ENCODE results near the gene HDAC4.

Gene HDAC4

GRCh38 chr2:239397931-239398471 lies 2.8 kb downstream of the HDAC4 start:
- DNase-seq (ENCODE audit: low read depth in 2 of 2): no peak

GRCh38 chr2:239396881-239397681 lies 3.7 kb downstream of the HDAC4 start:
- DNase-seq (ENCODE audit: low read depth in 2 of 2): peak in 1 of 2 donors; percentile 12

- DNase-seq (ENCODE audit: low read depth in 2 of 2): no peak
Observed at GRCh38 chr2:239395524-239395923, 5.3 kb downstream of the HDAC4 start.

- no peak for DNase-seq (ENCODE audit: low read depth in 2 of 2)
Observed at GRCh38 chr2:239394978-239395377, 5.8 kb downstream of the HDAC4 start.

- no peak for DNase-seq (ENCODE audit: low read depth in 2 of 2)
Observed at GRCh38 chr2:239394346-239394945, 6.4 kb downstream of the HDAC4 start.

DNA sequence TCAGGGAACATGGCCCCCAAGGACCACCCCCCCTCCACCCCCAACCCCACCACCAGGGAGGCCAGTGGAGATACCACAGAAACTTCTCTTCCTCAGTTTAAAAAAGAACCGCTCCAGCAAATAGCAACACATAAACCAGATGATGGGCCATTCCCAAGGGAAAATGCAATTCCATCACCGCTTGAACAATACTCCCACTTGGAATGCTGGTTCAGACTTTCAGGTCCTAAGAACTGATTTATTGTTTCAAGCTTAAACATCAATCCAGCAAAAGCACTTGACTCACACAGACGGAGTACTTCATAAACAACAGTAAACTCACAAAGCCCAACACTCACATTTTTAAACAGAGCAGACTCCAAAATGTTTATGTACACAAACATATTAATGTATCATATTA lies 6.9 kb downstream of the HDAC4 start:
- DNase-seq (ENCODE audit: low read depth in 2 of 2): no peak

GRCh38 chr2:239393388-239393940 lies 7.4 kb downstream of the HDAC4 start:
- DNase-seq (ENCODE audit: low read depth in 2 of 2): no peak

DNA sequence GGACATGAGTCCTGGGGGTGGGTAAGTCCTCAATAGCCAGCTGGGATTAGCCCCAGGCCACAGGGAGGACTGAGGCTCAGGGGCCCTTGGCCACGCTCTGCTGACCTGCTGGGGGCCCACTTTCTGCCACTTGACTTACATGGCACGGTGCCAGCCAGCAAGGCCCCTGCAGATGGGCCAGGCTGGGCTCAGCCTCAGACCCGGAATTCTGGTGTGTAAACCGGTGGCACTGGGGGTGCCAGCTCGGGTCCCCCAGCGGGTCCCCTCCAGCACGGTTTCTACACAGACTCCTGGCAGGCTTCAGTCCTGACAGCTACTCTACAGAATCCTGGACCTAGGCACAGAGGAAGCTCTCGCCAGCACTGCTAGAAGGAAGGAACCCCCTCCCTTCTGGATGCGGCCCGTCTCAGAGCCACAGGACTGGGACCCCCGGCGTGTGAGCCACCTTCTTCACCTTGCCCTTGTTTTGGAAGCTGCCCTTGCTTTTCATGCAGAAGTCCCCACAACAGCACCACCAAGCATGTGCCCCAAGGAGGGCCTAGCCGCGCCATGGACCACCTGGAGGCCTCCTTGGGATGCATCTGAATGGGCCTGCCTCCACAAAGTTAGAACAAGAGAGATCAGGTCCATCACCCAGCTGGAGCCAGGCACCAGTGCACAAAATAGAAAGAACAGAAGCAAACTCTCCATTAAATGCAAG lies 8.0 kb downstream of the HDAC4 start:
- no peak for DNase-seq (ENCODE audit: low read depth in 2 of 2)

GRCh38 chr2:239392072-239392357 lies 8.8 kb downstream of the HDAC4 start:
- no peak for DNase-seq (ENCODE audit: low read depth in 2 of 2)

DNA sequence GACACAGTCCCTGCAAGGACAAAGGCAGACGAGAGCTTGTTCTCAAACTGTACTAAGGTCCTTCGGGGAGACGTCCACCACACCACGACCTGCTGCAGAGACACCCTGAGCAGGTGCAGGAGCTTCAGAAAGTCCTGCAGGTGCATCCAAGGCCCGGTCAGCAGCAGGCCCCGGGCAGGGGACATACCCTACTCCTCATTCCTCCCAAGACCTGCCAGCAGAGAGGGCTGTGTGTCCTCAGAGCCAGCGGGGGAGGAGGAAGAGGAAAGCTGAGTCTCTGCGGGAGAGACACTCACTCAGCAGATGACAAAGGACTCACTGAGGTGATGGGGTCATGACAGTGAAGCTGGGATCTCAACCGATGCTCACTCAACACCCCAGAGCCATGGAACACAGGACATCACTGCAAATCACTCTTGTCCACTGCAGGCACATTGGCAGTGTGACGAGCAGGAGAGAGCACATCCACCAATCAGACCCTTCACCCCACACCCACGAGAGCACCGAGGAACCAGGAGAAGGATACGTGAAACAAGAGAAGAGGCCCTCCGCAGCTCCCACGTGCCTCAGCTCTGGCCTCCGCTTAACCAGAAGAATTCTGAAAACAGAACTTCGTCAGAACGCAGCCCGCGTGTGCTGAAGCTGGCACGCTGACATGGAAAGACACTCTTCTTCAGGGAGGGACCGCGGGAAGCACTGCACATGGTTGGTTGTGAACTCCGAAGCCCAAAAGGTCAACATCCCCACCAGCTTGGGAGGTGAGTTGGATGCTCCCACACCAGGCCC lies 9.3 kb downstream of the HDAC4 start:
- no peak for DNase-seq (ENCODE audit: low read depth in 2 of 2)

- DNase-seq (ENCODE audit: low read depth in 2 of 2): no peak
Observed at GRCh38 chr2:239390546-239391285, 10.1 kb downstream of the HDAC4 start.

DNA sequence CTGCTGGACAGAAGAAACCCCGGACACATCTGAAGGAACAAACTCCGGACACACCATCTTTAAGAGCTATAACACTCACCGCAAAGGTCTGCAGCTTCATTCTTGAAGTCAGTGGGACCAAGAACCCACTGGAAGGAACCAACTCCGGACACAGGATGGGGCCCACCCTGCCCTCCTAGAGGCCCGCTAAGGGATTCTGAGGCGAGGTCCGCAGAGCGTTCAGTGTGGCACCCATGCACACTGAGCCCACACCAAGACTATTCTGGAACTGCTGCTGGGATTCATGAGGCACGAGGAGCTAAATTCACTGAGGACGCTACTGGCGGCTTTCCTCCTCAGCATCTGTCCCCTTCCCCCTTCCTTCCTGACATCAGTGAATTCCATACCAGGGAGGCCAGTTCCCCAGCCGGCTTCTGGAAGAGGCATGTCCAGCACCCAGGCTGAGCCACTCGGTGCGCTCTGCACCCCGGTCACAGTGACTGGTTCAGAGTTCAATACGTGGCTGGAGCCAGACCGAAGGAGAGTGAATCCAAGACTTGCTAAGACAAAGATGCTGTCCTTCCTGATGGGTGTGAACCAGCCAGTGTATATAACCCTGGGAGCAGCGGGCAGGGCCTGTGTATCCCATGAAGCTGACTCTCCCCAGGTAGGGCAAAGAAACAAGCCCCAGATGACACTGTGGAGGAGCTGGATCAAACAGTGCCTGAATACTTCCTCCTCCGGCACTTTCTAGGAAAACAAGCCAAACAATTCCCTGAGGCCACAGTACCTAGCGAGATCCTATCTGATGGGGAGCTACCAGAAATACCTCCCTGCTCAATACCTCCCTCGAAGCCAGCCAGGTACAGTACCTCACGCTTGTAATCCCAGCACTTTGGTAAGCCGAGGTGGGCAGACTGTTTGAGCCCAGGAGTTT lies 11.1 kb downstream of the HDAC4 start:
- DNase-seq (ENCODE audit: low read depth in 2 of 2): no peak

DNA sequence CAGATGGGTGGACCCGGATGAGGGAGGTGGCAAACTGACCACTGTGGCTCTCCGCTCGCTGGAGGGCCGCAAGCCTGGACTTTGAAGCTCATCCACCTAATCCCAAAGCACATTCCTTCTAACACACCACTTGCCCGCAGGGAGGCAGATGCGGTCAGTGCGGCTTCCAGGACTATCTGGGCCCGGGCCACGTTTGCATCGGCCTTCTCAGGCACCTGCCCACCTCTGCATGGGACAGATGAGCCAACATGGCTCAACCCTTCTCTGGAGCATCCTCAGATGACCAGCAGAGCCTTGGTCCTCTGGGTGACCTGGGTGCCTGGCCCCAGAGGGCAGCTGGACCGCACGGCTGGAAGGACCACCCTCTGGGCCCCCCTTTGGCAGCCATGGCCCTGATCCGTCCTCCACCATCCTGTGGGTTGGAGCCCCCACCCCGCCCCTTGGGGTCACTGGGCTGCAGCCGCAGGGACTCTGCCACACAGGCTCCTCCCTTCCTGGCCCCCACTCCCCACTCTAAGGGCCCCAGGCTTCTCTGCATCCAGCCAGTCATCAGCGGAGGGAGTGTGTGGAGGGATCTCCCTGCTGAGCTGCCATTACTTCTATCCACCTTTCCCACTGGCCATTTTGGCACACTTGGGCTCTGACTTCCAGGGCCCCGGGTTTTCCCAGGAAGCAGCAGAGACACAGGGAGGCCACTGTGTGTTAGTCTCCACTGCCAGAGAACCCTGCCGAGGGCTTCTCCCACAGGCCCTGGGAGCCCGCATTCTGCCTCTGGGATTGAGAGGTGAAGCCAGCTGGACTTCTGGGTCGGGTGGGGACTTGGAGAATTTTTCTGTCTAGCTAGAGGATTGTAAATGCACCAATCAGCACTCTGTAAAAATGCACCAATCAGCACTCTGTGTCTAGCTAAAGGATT lies 12.3 kb downstream of the HDAC4 start:
- DNase-seq (ENCODE audit: low read depth in 2 of 2): no peak

DNA sequence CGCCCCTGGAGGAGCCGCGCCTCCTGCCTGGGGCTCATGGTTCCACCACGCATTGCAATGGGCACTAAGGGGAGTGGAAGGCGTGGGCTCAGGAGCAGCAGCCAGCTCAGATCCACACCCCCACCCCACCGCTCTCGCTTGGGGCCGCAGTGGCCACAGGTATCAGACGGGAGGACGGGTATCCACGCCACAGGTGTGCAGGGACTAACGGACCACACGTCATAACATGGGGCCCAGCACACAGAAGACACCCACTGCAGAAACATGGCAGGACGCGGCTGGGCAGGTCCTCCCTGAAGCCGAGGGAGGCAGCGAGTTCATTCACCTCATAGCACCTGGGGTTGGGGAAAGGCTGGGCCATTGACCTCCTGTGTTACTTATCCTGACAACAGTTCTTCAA lies 13.0 kb downstream of the HDAC4 start:
- no peak for DNase-seq (ENCODE audit: low read depth in 2 of 2)

GRCh38 chr2:239386872-239387445 lies 13.9 kb downstream of the HDAC4 start:
- DNase-seq (ENCODE audit: low read depth in 2 of 2): no peak

DNA sequence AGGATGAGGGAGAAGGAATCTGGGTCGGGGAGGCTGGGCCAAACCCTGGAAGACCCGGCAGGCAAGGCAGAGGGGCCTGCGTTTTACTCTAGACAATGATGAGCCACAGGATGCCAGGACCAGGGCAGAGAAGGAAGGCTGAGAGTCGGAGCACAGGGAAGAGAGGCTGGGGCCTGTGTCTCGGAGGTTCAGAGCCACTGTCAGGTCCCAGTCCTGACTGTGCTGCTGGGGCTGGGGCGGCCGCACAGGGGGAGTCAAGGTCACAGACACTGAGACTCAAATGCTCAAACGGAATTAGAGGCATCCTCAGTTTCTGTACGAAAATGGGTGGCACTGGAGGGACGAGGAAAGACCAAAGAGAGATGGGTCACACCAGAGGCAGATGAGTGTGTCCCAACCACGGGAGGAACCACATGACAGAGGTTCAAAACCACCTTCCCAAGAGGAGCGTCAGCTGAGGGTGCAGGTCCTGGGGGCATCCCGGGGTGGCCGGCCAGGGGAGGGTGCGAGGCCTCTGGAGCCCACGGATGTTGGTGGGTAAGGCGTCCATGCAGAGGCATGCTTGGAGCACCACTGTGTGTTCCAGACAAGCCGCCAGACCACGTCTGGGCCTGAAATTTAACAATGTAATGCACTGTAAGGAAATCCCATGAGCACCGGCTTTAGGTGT lies 14.7 kb downstream of the HDAC4 start:
- DNase-seq (ENCODE audit: low read depth in 2 of 2): no peak

- no peak for DNase-seq (ENCODE audit: low read depth in 2 of 2)
Observed at GRCh38 chr2:239385096-239386000, 15.5 kb downstream of the HDAC4 start.

Measured in stimulated activated CD8-positive, alpha-beta memory T cell treated with anti-CD3 and anti-CD28 coated beads, Interleukin-7, amount 100 ng/mL, for 1 hour (primary cell).